GM19372 (cell line): ENCODE results near the gene TRA2A.
"Not testable (repeated sequence)": the region's sequence is repeated elsewhere in the genome, so short reads cannot be mapped to it uniquely, and the experiment has no call there.

ENCODE experiments used
- ATAC-seq: cut with Tn5 transposase; IDR thresholded peaks from one replicate; pipeline ENCODE4 v1.9.1; 2021; ENCODE audit warnings: mild to moderate bottlenecking, low read depth, moderate library complexity; ENCODE audit not compliant: unreplicated experiment

The TRA2A gene

GRCh38 chr7:23531794-23532489 is at the start of gene TRA2A:
TSS of gene TRA2A (minus strand) at chr7:23531981. CDS start at chr7:23531824, 157 bp downstream.
- ATAC-seq: peak; percentile 87

- peak; percentile 82 for ATAC-seq
Measured at GRCh38 chr7:23570592-23571200, 38.9 kb upstream of the TRA2A start.

- no peak for ATAC-seq
Measured at GRCh38 chr7:23558303-23558702, 26.5 kb upstream of the TRA2A start.

- no peak for ATAC-seq
Measured at GRCh38 chr7:23547662-23548061, 15.9 kb upstream of the TRA2A start.

- ATAC-seq: peak; percentile 70
Measured at GRCh38 chr7:23546897-23547572, 15.3 kb upstream of the TRA2A start.

- no peak for ATAC-seq
Measured at GRCh38 chr7:23545493-23545892, 13.7 kb upstream of the TRA2A start.

GRCh38 chr7:23544913-23545354 is 13.2 kb upstream of the TRA2A start:
- peak; percentile 73 for ATAC-seq

GRCh38 chr7:23542752-23543151 is 11.0 kb upstream of the TRA2A start:
- ATAC-seq: no peak

GRCh38 chr7:23539494-23539907 is 7.7 kb upstream of the TRA2A start:
- ATAC-seq: peak; percentile 53

- ATAC-seq: no peak
Measured at GRCh38 chr7:23538301-23538700, 6.5 kb upstream of the TRA2A start.

- ATAC-seq: no peak
Measured at GRCh38 chr7:23533238-23533604, 1.4 kb upstream of the TRA2A start.

- ATAC-seq: no peak
Measured at GRCh38 chr7:23532490-23533237, 883 bp upstream of the TRA2A start.

- ATAC-seq: peak; percentile 22
Measured at GRCh38 chr7:23531050-23531793, 559 bp downstream of the TRA2A start.

- no peak for ATAC-seq
Measured at GRCh38 chr7:23530405-23530804, 1.4 kb downstream of the TRA2A start.

- ATAC-seq: no peak
Measured at GRCh38 chr7:23529262-23529859, 2.4 kb downstream of the TRA2A start.

GRCh38 chr7:23525611-23526010 is 6.2 kb downstream of the TRA2A start:
- ATAC-seq: not testable (repeated sequence)

- ATAC-seq: no peak
Measured at GRCh38 chr7:23524473-23524872, 7.3 kb downstream of the TRA2A start.

GRCh38 chr7:23523486-23524075 is 8.2 kb downstream of the TRA2A start:
- ATAC-seq: no peak

- ATAC-seq: no peak
Measured at GRCh38 chr7:23520582-23520981, 11.2 kb downstream of the TRA2A start.
